Measurements from ENCODE around the gene TMEM8B.
A peak's percentile ranks its signal among the peaks of the same experiment; 100 is the strongest.

The TMEM8B gene

GRCh38 chr9:35810122-35810521, 18.9 kb upstream of the TMEM8B start:
- no peak for DNase-seq (ENCODE audit: low read depth, low spot score)

GRCh38 chr9:35811381-35812024, 17.5 kb upstream of the TMEM8B start:
- DNase-seq (ENCODE audit: low read depth, low spot score) = no peak

GRCh38 chr9:35812025-35812602, 16.9 kb upstream of the TMEM8B start, which contains the start of gene SPAG8:
Gene SPAG8, minus strand, starts transcription at chr9:35812262. Its CDS starts 115 bp downstream, at chr9:35812147.
- DNase-seq (ENCODE audit: low read depth, low spot score) = peak; percentile 97

- DNase-seq (ENCODE audit: low read depth, low spot score) = no peak
Observed at GRCh38 chr9:35813434-35814105, 15.5 kb upstream of the TMEM8B start.

GRCh38 chr9:35814106-35814840, 14.8 kb upstream of the TMEM8B start:
- DNase-seq (ENCODE audit: low read depth, low spot score) = peak; percentile 77

- peak; percentile 98 for DNase-seq (ENCODE audit: low read depth, low spot score)
Observed at GRCh38 chr9:35814841-35815543, 14.0 kb upstream of the TMEM8B start, which contains the start of gene HINT2. Gene HINT2, minus strand, starts transcription at chr9:35815042. Its CDS starts 63 bp downstream, at chr9:35814979.

- DNase-seq (ENCODE audit: low read depth, low spot score) = no peak
Observed at GRCh38 chr9:35816708-35817107, 12.3 kb upstream of the TMEM8B start.

- DNase-seq (ENCODE audit: low read depth, low spot score) = no peak
Observed at GRCh38 chr9:35818341-35818740, 10.7 kb upstream of the TMEM8B start.

GRCh38 chr9:35820076-35820475, 9.0 kb upstream of the TMEM8B start:
- peak; percentile 42 for DNase-seq (ENCODE audit: low read depth, low spot score)

- no peak for DNase-seq (ENCODE audit: low read depth, low spot score)
Observed at GRCh38 chr9:35822926-35823325, 6.1 kb upstream of the TMEM8B start.

- peak; percentile 73 for DNase-seq (ENCODE audit: low read depth, low spot score)
Observed at GRCh38 chr9:35826071-35826701, 2.8 kb upstream of the TMEM8B start.

GRCh38 chr9:35827486-35827885, 1.5 kb upstream of the TMEM8B start:
- peak; percentile 53 for DNase-seq (ENCODE audit: low read depth, low spot score)

- DNase-seq (ENCODE audit: low read depth, low spot score) = no peak
Observed at GRCh38 chr9:35828716-35829083, 328 bp upstream of the TMEM8B start, which contains the start of gene FAM221B. Gene FAM221B, minus strand, starts transcription at chr9:35828732. Its CDS starts 2,571 bp downstream, at chr9:35826161.

- no peak for DNase-seq (ENCODE audit: low read depth, low spot score)
Observed at GRCh38 chr9:35829764-35830096, 702 bp downstream of the TMEM8B start.

- no peak for DNase-seq (ENCODE audit: low read depth, low spot score)
Observed at GRCh38 chr9:35831040-35831439, 2.0 kb downstream of the TMEM8B start.

- no peak for DNase-seq (ENCODE audit: low read depth, low spot score)
Observed at GRCh38 chr9:35832814-35833213, 3.8 kb downstream of the TMEM8B start.

GRCh38 chr9:35834260-35835215, 5.5 kb downstream of the TMEM8B start:
- DNase-seq (ENCODE audit: low read depth, low spot score) = no peak

GRCh38 chr9:35835216-35835632, 6.2 kb downstream of the TMEM8B start:
- DNase-seq (ENCODE audit: low read depth, low spot score) = no peak

GRCh38 chr9:35835766-35836165, 6.7 kb downstream of the TMEM8B start:
- DNase-seq (ENCODE audit: low read depth, low spot score) = no peak

GRCh38 chr9:35836595-35836994, 7.6 kb downstream of the TMEM8B start:
- DNase-seq (ENCODE audit: low read depth, low spot score) = no peak
